Measurements from ENCODE around the gene NDUFB3. TPM values are rescaled to one million over a fixed set of nuclear protein-coding genes. Genes with fewer than 3 reads are reported as not detected.

The NDUFB3 gene
- polyA plus RNA-seq, 2 donors, result 70.5 to 116 TPM

- Histone ChIP-seq H3K4me1 (ENCODE audit: control insufficient read depth in 2 of 2, insufficient read depth in 2 of 2, low read length in 1 of 2) (no peaks in the 10 kb centered on the region), H3K27me3 (ENCODE audit: control insufficient read depth in 1 of 2, insufficient read depth in 2 of 2, low read length in 2 of 2) (no peaks in the 10 kb centered on the region), H3K36me3 (ENCODE audit: control insufficient read depth in 2 of 2, insufficient read depth in 2 of 2, low read length in 1 of 2) (no peaks in the 10 kb centered on the region), H3K27ac (ENCODE audit: low read depth in 2 of 2, low read length in 1 of 2) (no peak overlapping the region), H3K9me3 (ENCODE audit: control insufficient read depth in 2 of 2, insufficient read depth in 1 of 2, low read depth in 1 of 2, low read length in 1 of 2) (peaks cover 0 to 2% of the 10 kb centered on the region in 2 donors), H3K4me3 (ENCODE audit: low read depth in 1 of 2, low read length in 2 of 2) (no peak overlapping the region)
- 89 to 90% methylated on average over 7 of the region's 7 CpGs for WGBS, 2 donors
Observed at GRCh38 chr2:201074996-201075395, 3.2 kb downstream of the NDUFB3 start.

GRCh38 chr2:201084863-201085262 is 13.1 kb downstream of the NDUFB3 start:
- H3K27ac ChIP-seq (ENCODE audit: low read depth in 2 of 2, low read length in 1 of 2), result no peak overlapping the region
- H3K4me1 ChIP-seq (ENCODE audit: control insufficient read depth in 2 of 2, insufficient read depth in 2 of 2, low read length in 1 of 2), result no peaks in the 10 kb centered on the region
- no peaks in the 10 kb centered on the region for H3K27me3 ChIP-seq (ENCODE audit: control insufficient read depth in 1 of 2, insufficient read depth in 2 of 2, low read length in 2 of 2)
- H3K36me3 ChIP-seq (ENCODE audit: control insufficient read depth in 2 of 2, insufficient read depth in 2 of 2, low read length in 1 of 2), result peaks cover 0 to 5% of the 10 kb centered on the region in 2 donors
- WGBS, 2 donors, result 72 to 77% methylated on average over 2 of the region's 2 CpGs
- no peaks in the 10 kb centered on the region for H3K9me3 ChIP-seq (ENCODE audit: control insufficient read depth in 2 of 2, insufficient read depth in 1 of 2, low read depth in 1 of 2, low read length in 1 of 2)
- H3K4me3 ChIP-seq (ENCODE audit: low read depth in 1 of 2, low read length in 2 of 2), result no peak overlapping the region

GRCh38 chr2:201090574-201090973 is 18.8 kb downstream of the NDUFB3 start:
- Histone ChIP-seq H3K9me3 (ENCODE audit: control insufficient read depth in 2 of 2, insufficient read depth in 1 of 2, low read depth in 1 of 2, low read length in 1 of 2) (no peaks in the 10 kb centered on the region), H3K4me1 (ENCODE audit: control insufficient read depth in 2 of 2, insufficient read depth in 2 of 2, low read length in 1 of 2) (no peaks in the 10 kb centered on the region), H3K36me3 (ENCODE audit: control insufficient read depth in 2 of 2, insufficient read depth in 2 of 2, low read length in 1 of 2) (no peaks in the 10 kb centered on the region), H3K27ac (ENCODE audit: low read depth in 2 of 2, low read length in 1 of 2) (no peak overlapping the region), H3K4me3 (ENCODE audit: low read depth in 1 of 2, low read length in 2 of 2) (no peak overlapping the region), H3K27me3 (ENCODE audit: control insufficient read depth in 1 of 2, insufficient read depth in 2 of 2, low read length in 2 of 2) (no peaks in the 10 kb centered on the region)
- WGBS, 2 donors, result 90 to 94% methylated on average over 4 of the region's 4 CpGs

GRCh38 chr2:201093573-201093972 is 21.8 kb downstream of the NDUFB3 start:
- Histone ChIP-seq H3K27ac (ENCODE audit: low read depth in 2 of 2, low read length in 1 of 2) (no peak overlapping the region), H3K9me3 (ENCODE audit: control insufficient read depth in 2 of 2, insufficient read depth in 1 of 2, low read depth in 1 of 2, low read length in 1 of 2) (no peaks in the 10 kb centered on the region), H3K4me1 (ENCODE audit: control insufficient read depth in 2 of 2, insufficient read depth in 2 of 2, low read length in 1 of 2) (no peaks in the 10 kb centered on the region), H3K36me3 (ENCODE audit: control insufficient read depth in 2 of 2, insufficient read depth in 2 of 2, low read length in 1 of 2) (no peaks in the 10 kb centered on the region), H3K4me3 (ENCODE audit: low read depth in 1 of 2, low read length in 2 of 2) (no peak overlapping the region), H3K27me3 (ENCODE audit: control insufficient read depth in 1 of 2, insufficient read depth in 2 of 2, low read length in 2 of 2) (no peaks in the 10 kb centered on the region)
- 95 to 97% methylated on average over 5 of the region's 5 CpGs for WGBS, 2 donors

GRCh38 chr2:201100497-201100896 is 28.7 kb downstream of the NDUFB3 start:
- WGBS, 2 donors, result 96 to 97% methylated on average over 3 of the region's 3 CpGs

GRCh38 chr2:201105759-201106158 is 34.0 kb downstream of the NDUFB3 start:
- no peaks in the 10 kb centered on the region for H3K4me1 ChIP-seq (ENCODE audit: control insufficient read depth in 2 of 2, insufficient read depth in 2 of 2, low read length in 1 of 2)
- no peaks in the 10 kb centered on the region for H3K9me3 ChIP-seq (ENCODE audit: control insufficient read depth in 2 of 2, insufficient read depth in 1 of 2, low read depth in 1 of 2, low read length in 1 of 2)
- H3K4me3 ChIP-seq (ENCODE audit: low read depth in 1 of 2, low read length in 2 of 2), result no peak overlapping the region
- 94 to 96% methylated on average over 1 of the region's 1 CpG for WGBS, 2 donors
- no peaks in the 10 kb centered on the region for H3K27me3 ChIP-seq (ENCODE audit: control insufficient read depth in 1 of 2, insufficient read depth in 2 of 2, low read length in 2 of 2)
- H3K27ac ChIP-seq (ENCODE audit: low read depth in 2 of 2, low read length in 1 of 2), result no peak overlapping the region
- no peaks in the 10 kb centered on the region for H3K36me3 ChIP-seq (ENCODE audit: control insufficient read depth in 2 of 2, insufficient read depth in 2 of 2, low read length in 1 of 2)

More at GRCh38 chr2:201100497-201100896, 28.7 kb downstream of the NDUFB3 start:
- Histone ChIP-seq H3K9me3 (ENCODE audit: control insufficient read depth in 2 of 2, insufficient read depth in 1 of 2, low read depth in 1 of 2, low read length in 1 of 2) (no peaks in the 10 kb centered on the region), H3K27ac (ENCODE audit: low read depth in 2 of 2, low read length in 1 of 2) (no peak overlapping the region), H3K27me3 (ENCODE audit: control insufficient read depth in 1 of 2, insufficient read depth in 2 of 2, low read length in 2 of 2) (no peaks in the 10 kb centered on the region), H3K36me3 (ENCODE audit: control insufficient read depth in 2 of 2, insufficient read depth in 2 of 2, low read length in 1 of 2) (no peaks in the 10 kb centered on the region), H3K4me1 (ENCODE audit: control insufficient read depth in 2 of 2, insufficient read depth in 2 of 2, low read length in 1 of 2) (no peaks in the 10 kb centered on the region), H3K4me3 (ENCODE audit: low read depth in 1 of 2, low read length in 2 of 2) (no peak overlapping the region)

GRCh38 chr2:201107624-201108023 is 35.8 kb downstream of the NDUFB3 start:
- Histone ChIP-seq H3K36me3 (ENCODE audit: control insufficient read depth in 2 of 2, insufficient read depth in 2 of 2, low read length in 1 of 2) (no peaks in the 10 kb centered on the region), H3K27ac (ENCODE audit: low read depth in 2 of 2, low read length in 1 of 2) (no peak overlapping the region), H3K4me1 (ENCODE audit: control insufficient read depth in 2 of 2, insufficient read depth in 2 of 2, low read length in 1 of 2) (no peaks in the 10 kb centered on the region), H3K9me3 (ENCODE audit: control insufficient read depth in 2 of 2, insufficient read depth in 1 of 2, low read depth in 1 of 2, low read length in 1 of 2) (no peaks in the 10 kb centered on the region), H3K4me3 (ENCODE audit: low read depth in 1 of 2, low read length in 2 of 2) (no peak overlapping the region), H3K27me3 (ENCODE audit: control insufficient read depth in 1 of 2, insufficient read depth in 2 of 2, low read length in 2 of 2) (no peaks in the 10 kb centered on the region)
- 95 to 96% methylated on average over 2 of the region's 2 CpGs for WGBS, 2 donors

GRCh38 chr2:201108341-201108740 is 36.5 kb downstream of the NDUFB3 start:
- WGBS, 2 donors, result 90 to 94% methylated on average over 2 of the region's 2 CpGs
- no peaks in the 10 kb centered on the region for H3K27me3 ChIP-seq (ENCODE audit: control insufficient read depth in 1 of 2, insufficient read depth in 2 of 2, low read length in 2 of 2)
- no peaks in the 10 kb centered on the region for H3K36me3 ChIP-seq (ENCODE audit: control insufficient read depth in 2 of 2, insufficient read depth in 2 of 2, low read length in 1 of 2)
- no peaks in the 10 kb centered on the region for H3K4me1 ChIP-seq (ENCODE audit: control insufficient read depth in 2 of 2, insufficient read depth in 2 of 2, low read length in 1 of 2)
- H3K27ac ChIP-seq (ENCODE audit: low read depth in 2 of 2, low read length in 1 of 2), result no peak overlapping the region
- H3K9me3 ChIP-seq (ENCODE audit: control insufficient read depth in 2 of 2, insufficient read depth in 1 of 2, low read depth in 1 of 2, low read length in 1 of 2), result no peaks in the 10 kb centered on the region
- no peak overlapping the region for H3K4me3 ChIP-seq (ENCODE audit: low read depth in 1 of 2, low read length in 2 of 2)

- H3K36me3 ChIP-seq (ENCODE audit: control insufficient read depth in 2 of 2, insufficient read depth in 2 of 2, low read length in 1 of 2), result no peaks in the 10 kb centered on the region
- 94 to 98% methylated on average over 4 of the region's 4 CpGs for WGBS, 2 donors
- H3K9me3 ChIP-seq (ENCODE audit: control insufficient read depth in 2 of 2, insufficient read depth in 1 of 2, low read depth in 1 of 2, low read length in 1 of 2), result no peaks in the 10 kb centered on the region
- H3K27me3 ChIP-seq (ENCODE audit: control insufficient read depth in 1 of 2, insufficient read depth in 2 of 2, low read length in 2 of 2), result no peaks in the 10 kb centered on the region
- H3K27ac ChIP-seq (ENCODE audit: low read depth in 2 of 2, low read length in 1 of 2), result no peak overlapping the region
- H3K4me1 ChIP-seq (ENCODE audit: control insufficient read depth in 2 of 2, insufficient read depth in 2 of 2, low read length in 1 of 2), result no peaks in the 10 kb centered on the region
- H3K4me3 ChIP-seq (ENCODE audit: low read depth in 1 of 2, low read length in 2 of 2), result no peak overlapping the region
Observed at GRCh38 chr2:201109186-201109585, 37.4 kb downstream of the NDUFB3 start.

- Histone ChIP-seq H3K4me3 (ENCODE audit: low read depth in 1 of 2, low read length in 2 of 2) (no peak overlapping the region), H3K27ac (ENCODE audit: low read depth in 2 of 2, low read length in 1 of 2) (no peak overlapping the region), H3K4me1 (ENCODE audit: control insufficient read depth in 2 of 2, insufficient read depth in 2 of 2, low read length in 1 of 2) (no peaks in the 10 kb centered on the region), H3K36me3 (ENCODE audit: control insufficient read depth in 2 of 2, insufficient read depth in 2 of 2, low read length in 1 of 2) (no peaks in the 10 kb centered on the region), H3K27me3 (ENCODE audit: control insufficient read depth in 1 of 2, insufficient read depth in 2 of 2, low read length in 2 of 2) (no peaks in the 10 kb centered on the region), H3K9me3 (ENCODE audit: control insufficient read depth in 2 of 2, insufficient read depth in 1 of 2, low read depth in 1 of 2, low read length in 1 of 2) (no peaks in the 10 kb centered on the region)
Observed at GRCh38 chr2:201110615-201111014, 38.8 kb downstream of the NDUFB3 start.
